Measurements from ENCODE around the gene ADAMTS20. TPM values are rescaled to one million over a fixed set of nuclear protein-coding genes. Genes with fewer than 3 reads are reported as not detected.

Gene ADAMTS20
- total RNA-seq, 1 experiment from 2014 or later = 6.0 TPM

- no peak for TF ChIP-seq ZNF532 (CRISPR knock-in tag; IDR thresholded peaks at IDR 0.05; ENCODE audit: borderline replicate concordance)
- TF ChIP-seq MXD4 (CRISPR knock-in tag; IDR thresholded peaks at IDR 0.05; ENCODE audit: borderline replicate concordance) = no peak
- no peak for TF ChIP-seq IRF1 (CRISPR knock-in tag; IDR thresholded peaks at IDR 0.05)
Measured at GRCh38 chr12:43396671-43397070, 155.3 kb downstream of the ADAMTS20 start (continued).

- H3K4me3 Mint-ChIP-seq = no peak overlapping the region
- TF ChIP-seq MXD4 (CRISPR knock-in tag; IDR thresholded peaks at IDR 0.05; ENCODE audit: borderline replicate concordance) (no peak), STAT6 (CRISPR knock-in tag; conservative IDR thresholded peaks at IDR 0.05; ENCODE audit: low read depth) (no peak), ZNF232 (CRISPR knock-in tag; IDR thresholded peaks at IDR 0.05) (no peak), NFATC4 (CRISPR knock-in tag; IDR thresholded peaks at IDR 0.05) (no peak), OVOL2 (CRISPR knock-in tag; IDR thresholded peaks at IDR 0.05; ENCODE audit: borderline replicate concordance) (no peak), ZNF138 (CRISPR knock-in tag; conservative IDR thresholded peaks at IDR 0.05) (no peak), CREB1 (CRISPR knock-in tag; IDR thresholded peaks at IDR 0.05) (no peak), ESRRA (CRISPR knock-in tag; IDR thresholded peaks at IDR 0.05; ENCODE audit: borderline replicate concordance) (no peak), EMX1 (CRISPR knock-in tag; IDR thresholded peaks at IDR 0.05) (no peak), ZBTB43 (CRISPR knock-in tag; IDR thresholded peaks at IDR 0.05) (no peak), ERG (CRISPR knock-in tag; IDR thresholded peaks at IDR 0.05) (no peak), HMGA2 (CRISPR knock-in tag; IDR thresholded peaks at IDR 0.05) (no peak), NR1H2 (CRISPR knock-in tag; IDR thresholded peaks at IDR 0.05) (no peak)
- ATAC-seq (no peak), DNase-seq (ENCODE audit: low spot score) (no peak)
- H3K27ac Mint-ChIP-seq = no peak overlapping the region
- peaks cover 4% of the 10 kb centered on the region; the same call in 1 of the 2 replicates for H3K4me1 Mint-ChIP-seq
- POLR2A ChIA-PET = no interaction called here
- H3K36me3 Mint-ChIP-seq = peaks cover 22% of the 10 kb centered on the region
- peaks cover 22% of the 10 kb centered on the region for H3K9me3 Mint-ChIP-seq
- H3K27me3 Mint-ChIP-seq (ENCODE audit: low read depth) = no peaks in the 10 kb centered on the region
- CTCF ChIA-PET = no interaction called here
Measured at GRCh38 chr12:43392116-43392515, 159.9 kb downstream of the ADAMTS20 start.

Measured in WTC11 (cell line).